ENCODE measurements around the gene TSPAN1. TPM values are rescaled to one million over a fixed set of nuclear protein-coding genes. Genes with fewer than 3 reads are reported as not detected.

The TSPAN1 gene
- total and polyA plus RNA-seq, 2 of the 13 experiments (the other 11 are each of a cell fraction or from before 2014, with no cell fraction given) = 1.7 to 2.9 TPM

- no peak for TF ChIP-seq ZBTB40 (IDR thresholded peaks at IDR 0.05)
- TF ChIP-seq ZBTB40 (CRISPR knock-in tag; IDR thresholded peaks at IDR 0.05) = no peak
- no peak for TF ChIP-seq ZBTB21 (CRISPR knock-in tag; IDR thresholded peaks at IDR 0.05)
- no peak for TF ChIP-seq ATF7-NPFF (CRISPR knock-in tag; IDR thresholded peaks at IDR 0.05; ENCODE audit: low read depth)
- no peak for TF ChIP-seq FOXO4 (CRISPR knock-in tag; conservative IDR thresholded peaks at IDR 0.05)
- no peak for TF ChIP-seq ZHX2 (IDR thresholded peaks at IDR 0.05; ENCODE audit: low read depth)
- no peak for TF ChIP-seq ZHX2 (CRISPR knock-in tag; IDR thresholded peaks at IDR 0.05; ENCODE audit: borderline replicate concordance)
- no peak for TF ChIP-seq ZSCAN9 (CRISPR knock-in tag; IDR thresholded peaks at IDR 0.05; ENCODE audit: borderline replicate concordance)
- TF ChIP-seq TFAP4 (IDR thresholded peaks at IDR 0.05; ENCODE audit: borderline replicate concordance, low read depth) = no peak
- TF ChIP-seq GATAD2A (CRISPR knock-in tag; IDR thresholded peaks at IDR 0.05) = peak; percentile 75
- no peak for TF ChIP-seq MAFF (IDR thresholded peaks at IDR 0.05; ENCODE audit: low read depth, low read length)
- no peak for TF ChIP-seq ZNF563 (CRISPR knock-in tag; IDR thresholded peaks at IDR 0.05)
These were observed 8.4 kb downstream of the TSPAN1 start (continued) for GRCh38 chr1:46183079-46183847.

Measured in HepG2 (cell line).